ENCODE results near the gene NFIX.
"Not testable (repeated sequence)": the region's sequence is repeated elsewhere in the genome, so short reads cannot be mapped to it uniquely, and the experiment has no call there.

NFIX gene

DNA sequence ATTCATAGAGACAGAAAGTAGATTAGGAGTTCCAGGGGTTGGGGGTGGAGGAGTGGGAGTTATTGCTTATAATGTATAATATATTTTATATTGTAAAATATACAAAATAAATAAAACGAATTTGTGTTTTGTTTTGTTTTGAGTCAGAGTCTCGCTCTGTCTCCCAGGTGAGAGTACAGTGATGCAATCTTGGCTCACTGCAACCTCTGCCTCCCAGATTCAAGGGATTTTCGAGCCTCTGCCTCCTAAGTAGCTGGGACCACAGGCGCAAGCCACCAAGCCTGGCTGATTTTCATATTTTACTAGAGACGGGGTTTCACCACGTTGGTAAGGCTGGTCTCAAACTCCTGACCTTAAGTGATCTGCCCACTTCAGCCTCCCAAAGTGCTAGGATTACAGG lies 35.8 kb upstream of the NFIX start:
- no peak for DNase-seq

DNA sequence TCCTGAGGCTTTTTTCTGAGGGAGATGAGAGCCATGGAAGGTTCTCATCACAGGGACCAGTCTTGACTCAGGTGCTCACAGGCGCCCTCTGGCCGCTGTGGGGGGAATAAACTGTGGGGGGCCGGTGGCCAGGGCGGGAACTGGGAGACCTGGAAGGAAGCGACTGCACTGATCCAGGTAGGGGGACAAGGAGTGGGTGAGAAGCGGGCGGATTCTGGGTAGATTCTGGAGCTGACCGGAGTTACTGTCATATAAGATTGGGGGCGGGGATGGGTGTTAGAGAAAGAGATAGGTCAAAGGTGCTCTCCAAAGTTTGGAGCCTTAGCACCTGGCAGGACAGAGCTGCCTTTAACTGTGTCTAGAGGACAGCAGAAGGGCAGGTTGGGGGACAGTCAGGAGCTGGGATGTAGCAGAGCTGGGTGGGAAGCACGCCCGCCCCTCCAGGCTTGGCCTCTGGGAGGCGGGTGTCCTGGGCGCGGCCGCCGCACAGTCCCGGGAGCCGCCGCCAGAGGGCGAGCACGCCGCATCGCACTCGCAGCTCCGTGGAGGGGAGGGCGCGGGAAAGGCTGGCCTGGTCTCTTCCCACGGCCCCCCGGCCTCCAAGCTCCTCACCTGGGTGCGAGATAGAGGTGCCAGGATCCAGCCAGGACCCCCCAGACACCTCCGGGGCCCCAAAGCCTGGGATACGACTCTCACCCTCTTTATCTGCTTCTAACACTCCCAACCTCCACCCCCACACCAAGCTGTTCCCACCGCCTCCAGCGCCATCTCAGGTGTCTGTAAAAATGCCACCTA lies 30.1 kb upstream of the NFIX start:
- peak; percentile 53 for DNase-seq

DNA sequence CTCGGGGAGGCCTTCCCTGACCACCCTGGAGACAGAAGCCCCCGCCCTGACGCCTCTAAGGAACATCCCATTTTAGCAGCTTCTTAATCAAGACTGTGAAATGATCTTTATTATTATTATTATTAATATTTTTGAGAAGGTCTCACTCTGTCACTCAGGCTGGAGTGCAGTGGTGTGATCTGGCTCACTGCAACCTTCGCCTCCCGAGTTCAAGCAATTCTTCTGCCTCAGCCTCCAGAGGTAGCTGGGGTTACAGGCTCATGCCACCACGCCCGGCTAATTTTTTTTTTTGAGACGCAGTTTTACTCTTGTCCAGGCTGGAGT lies 29.5 kb upstream of the NFIX start:
- DNase-seq, result no peak

DNA sequence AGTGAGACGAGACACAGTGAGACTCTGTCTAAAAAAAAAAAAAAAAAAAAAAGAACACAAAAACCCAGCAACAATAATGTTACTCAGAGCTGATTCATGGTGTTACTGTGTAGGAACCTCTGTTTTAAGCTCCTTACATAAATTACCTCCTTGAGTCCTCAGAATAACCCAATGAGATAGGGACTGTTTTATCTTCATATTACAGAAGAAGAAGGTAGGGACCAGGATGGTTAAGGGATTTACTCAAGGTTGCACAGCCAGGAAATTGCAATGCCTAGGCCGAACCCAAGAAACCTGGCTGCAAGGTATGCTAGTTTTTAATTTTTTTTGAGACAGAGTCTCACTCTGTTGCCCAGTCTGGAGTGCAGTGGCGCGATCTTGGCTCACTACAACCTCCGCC lies 27.4 kb upstream of the NFIX start:
- DNase-seq, result no peak

DNA sequence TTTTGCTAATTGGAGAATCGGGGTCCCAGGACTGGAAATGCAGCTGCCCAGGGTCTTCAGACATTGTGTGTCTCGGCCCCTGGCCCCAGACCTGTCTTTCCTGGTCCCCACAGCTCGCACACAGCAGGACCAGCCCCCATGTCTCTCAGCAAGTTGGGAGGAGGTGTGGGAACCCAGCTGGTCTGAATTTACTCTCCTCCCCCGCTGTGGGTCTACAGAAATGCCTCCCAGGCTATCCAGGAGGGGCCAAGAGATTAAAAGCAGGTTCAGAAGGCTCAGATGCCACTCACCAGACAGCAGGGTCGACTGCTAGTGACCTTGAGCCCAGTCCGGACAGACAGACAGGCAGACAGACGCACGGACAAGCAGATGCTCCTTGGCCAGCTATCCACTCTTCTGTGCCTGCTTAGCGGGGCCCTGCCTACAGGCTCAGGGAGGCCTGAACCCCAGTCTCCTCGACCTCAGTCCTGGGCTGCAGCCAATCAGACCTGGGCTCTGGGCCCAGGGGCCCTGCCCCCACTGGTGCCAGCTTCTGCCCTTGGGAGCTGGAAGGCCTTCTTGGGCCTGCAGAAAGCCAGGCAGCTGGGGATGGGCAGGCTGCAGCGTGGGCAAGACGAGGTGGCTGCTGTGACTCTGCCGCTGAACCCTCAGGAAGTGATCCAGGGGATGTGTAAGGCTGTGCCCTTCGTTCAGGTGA lies 25.8 kb upstream of the NFIX start, which contains the start of gene DAND5:
DAND5 (plus strand) TSS at position 285 of the 697 bp plus-strand sequence; CDS start at position 370, 85 bp downstream.
- peak; percentile 54 for DNase-seq

DNA sequence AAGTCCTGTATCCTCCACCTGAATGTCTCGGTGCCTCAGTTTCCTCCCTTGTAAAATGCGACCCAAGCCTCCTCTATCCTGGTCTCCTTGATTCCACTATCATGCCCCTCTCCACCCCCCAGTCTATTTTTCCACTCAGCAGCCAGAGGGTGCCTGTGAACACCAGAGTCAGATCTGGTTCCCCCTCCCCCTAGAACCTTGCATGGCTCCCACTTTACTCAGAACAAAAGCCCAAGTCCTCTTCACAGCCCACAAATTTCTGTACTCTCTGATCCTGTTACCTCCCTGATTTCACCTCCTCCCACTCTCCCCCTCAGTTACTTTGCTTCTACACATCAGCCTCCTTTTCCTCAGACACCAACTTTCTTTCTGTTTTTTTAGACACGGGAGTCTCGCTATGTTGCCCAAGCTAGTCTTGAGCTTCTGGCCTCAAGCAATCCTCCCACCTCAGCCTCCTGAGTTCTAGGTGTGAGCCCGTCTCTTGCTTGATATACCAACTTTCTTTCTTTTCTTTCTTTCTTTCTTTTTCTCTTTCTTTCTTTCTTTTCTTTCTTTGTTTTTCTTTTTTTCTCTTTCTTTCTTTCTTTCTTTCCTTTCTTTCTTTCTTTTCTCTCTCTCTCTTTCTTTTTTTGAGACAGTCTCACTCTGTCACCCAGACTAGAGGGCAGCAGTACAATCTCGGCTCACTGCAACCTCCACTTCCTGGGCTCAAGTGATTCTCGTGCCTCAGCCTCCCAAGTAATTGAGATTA lies 25.0 kb upstream of the NFIX start:
- no peak for DNase-seq

DNA sequence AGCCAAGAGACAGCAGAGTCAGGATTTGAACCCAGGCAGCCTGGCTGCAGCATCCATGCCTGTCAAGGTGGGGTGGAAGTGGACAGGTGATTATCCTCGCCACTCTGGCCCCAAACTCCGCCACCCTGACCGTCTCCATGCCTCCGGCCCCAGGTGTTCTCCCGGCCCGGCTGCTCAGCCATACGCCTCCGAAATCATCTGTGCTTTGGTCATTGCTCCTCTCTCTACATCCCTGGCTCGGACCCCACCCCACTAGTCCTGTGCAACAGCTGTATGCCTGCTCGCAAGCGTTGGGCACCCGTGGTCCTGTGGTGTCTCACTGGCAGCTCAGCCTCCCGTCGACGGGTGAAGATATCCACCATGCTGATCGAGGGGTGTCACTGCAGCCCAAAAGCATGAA lies 22.0 kb upstream of the NFIX start:
- no peak for DNase-seq

DNA sequence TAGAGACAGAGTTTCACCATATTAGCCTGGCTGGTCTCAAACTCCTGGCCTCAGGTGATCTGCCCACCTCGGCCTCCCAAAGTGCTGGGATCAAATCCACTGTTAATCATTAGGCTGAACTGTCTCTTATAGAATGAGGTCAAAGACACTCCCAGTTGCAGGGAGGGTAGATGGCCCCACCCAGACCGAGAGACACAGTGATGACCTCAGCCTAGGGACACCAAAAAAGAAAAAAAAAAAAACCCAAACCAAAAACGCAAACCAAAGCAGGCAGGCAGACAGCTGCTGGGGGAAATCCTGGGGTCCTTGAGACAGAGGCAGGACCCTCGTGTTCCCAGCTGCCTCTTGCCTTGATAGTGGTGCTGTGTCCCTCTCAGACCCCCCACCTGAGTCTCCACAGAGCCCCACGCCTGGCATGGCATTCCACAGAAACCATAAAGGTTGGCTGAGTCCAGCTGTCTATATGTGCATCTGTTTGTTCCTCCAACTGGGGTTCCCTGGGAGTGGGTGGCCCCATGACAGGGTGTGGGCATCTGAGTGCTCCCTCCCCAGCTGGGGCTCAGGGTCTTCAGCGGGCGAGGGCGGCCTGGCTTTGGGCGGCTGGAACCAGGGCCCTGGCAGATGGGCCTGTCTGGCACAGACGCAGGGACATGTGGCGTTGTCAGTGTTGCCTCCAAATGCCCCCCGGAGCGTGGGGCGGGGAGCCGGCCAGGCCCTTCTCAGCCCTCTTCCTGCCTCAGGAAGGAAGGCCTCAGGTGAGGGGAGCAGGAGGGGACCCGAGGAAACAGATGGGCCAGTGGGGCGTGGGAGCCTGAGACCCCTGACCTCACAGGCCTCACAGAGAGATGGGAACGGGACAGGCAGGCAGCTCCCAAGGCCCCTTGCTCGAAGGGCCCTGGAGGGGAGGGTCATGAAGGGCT lies 20.7 kb upstream of the NFIX start:
- peak; percentile 72 for DNase-seq

DNA sequence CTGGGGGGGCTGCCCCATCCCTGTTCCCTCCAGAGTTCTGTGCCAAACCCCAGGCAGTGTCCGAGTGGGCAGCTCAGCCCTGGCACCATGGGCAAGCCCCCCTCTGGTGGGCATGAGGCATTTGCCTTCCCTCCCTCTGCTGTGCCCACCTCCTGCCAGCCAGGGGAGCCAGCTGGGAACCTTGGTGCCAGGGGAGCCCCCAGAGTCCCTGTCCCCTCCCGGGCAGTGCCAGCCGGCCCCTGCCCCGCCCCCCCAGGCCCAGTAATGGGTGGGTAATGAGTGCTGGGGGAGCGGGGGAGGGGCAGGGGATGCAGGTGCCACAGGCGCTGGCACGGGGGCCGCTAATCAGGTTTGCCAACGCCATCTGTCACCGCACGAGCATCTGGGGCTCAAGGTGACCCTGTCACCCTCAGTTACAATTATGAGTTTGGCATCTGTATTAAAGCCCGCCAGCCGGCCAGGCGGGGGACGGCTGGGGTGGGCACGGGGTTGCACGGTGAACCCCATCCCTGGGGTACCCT lies 20.0 kb upstream of the NFIX start:
- DNase-seq, result peak; percentile 81

DNA sequence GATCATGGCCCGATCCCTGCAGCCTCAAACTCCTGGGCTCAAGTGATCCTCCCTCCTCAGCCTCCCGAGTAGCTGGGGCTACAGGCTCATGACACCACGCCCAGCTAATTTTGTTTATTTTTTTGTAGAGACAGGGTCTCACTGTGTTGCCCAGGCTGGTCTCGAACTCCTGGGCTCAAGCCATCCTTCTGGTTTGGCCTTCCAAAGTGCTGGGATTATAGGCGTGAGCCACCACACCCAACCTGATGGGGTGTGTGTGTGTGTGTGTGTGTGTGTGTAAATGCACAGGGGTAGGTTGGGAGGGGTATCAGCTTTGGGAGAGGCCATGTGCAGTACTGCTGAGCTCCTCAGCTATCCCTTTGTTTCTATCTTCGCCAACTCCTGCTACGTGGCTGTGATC lies 19.2 kb upstream of the NFIX start:
- not testable (repeated sequence) for DNase-seq

DNA sequence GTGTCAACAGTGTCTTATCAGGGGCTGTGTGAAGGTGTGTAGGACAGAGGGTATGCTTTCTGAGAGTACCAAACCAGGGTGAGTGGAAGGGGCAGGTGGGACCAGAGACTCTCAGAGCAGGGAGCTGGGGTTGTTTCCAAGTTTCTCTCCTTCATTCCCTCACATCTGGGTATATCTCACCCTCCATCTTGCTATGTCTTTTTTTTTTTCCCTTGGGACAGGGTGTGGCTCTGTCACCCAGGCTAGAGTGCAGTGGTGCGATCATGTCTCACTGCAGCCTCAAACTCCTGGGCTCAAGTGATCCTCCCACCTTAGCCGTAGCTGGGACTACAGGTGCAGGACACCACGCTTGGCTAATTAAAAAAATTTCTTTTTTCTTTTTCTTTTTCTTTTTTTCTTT lies 15.3 kb upstream of the NFIX start:
- no peak for DNase-seq

DNA sequence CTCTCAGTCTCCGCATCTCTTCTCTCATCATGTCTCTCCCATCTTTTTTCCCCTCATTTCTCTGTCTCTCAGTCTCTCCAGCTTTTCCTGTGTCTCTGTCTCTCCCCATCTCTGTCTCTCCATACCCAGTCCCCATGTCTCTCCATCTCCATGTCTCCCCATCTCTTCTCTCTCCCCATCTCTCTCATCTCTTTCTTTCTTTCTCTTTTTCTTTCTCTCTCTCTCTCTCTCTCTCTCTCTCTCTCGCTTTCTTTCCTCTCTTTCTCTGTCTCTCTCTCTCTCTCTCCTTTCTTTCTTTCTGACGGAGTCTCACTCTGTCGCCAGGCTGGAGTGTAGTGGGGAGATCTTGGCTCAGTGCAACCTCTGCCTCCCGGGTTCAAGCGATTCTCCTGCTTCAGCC lies 12.6 kb upstream of the NFIX start:
- no peak for DNase-seq

DNA sequence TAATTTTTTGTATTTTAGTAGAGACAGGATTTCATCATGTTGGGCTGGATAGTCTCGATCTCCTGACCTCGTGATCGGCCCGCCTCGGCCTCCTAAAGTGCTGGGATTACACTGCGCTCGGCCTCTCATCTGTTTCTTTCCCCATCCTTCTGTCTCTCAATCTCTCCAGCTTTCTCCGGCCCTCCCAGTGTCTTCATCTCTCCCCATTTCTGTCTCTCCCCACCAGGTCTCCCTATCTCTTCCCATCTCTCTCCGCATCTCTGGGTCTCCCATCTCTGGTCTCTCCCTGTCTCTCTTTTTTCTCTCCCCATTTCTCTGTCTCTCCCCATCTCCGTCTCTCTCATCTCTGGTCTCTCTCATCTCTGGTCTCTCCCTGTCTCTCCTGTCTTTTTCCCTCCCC lies 12.2 kb upstream of the NFIX start:
- no peak for DNase-seq

DNA sequence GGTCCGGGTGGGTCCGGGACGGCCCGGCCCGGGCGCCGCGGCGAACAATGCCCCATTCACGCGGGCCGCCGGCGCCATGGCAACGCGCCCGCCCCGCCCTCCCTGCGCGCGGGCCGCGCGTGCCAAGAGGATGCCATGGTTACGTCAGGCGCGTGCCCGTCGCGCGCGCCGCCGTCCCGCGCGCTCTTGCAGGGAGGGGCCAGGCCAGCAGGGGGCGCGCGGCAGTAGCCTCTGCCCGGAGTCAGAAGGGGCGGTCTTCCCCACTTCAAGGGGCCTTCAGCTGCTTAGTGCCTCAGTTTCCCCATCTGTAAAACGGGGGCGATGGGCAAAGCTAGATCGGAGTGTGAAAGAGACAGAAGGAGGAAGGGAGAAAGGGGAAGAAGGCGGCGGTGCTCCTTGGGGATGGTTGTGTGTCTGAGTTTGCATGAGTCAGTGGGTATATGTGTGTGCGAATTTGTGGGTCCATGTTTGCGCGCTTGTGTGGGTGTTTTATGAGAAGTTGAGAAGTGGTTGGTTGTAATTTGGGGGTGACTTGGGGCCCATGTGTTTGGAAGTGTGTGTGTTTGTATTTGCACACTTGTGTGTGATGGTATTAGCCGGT lies 11.6 kb upstream of the NFIX start:
- peak; percentile 37 for DNase-seq

DNA sequence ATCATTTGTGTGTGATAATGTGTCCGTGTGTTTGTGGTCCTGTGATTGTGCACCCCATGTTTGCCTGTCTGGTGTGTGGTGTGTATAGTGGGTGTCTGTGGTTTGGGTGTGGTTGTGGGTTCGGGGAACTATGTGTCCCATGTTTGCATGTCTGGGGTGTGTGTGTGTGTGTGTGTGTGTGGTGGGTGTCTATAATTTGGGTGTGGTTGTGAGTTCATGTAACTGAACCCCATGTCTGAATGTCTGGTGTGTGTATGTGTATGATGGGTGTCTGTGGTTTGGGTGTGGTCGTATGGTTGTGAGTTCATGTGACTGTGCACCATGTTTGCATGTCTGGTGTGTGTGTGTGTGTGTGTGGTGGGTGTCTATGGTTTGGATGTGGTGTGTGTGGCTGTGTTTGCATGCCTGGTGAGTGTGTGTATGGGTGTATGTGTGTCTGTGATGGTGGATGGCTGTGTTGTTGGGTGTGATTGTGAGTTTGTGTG lies 11.1 kb upstream of the NFIX start:
- no peak for DNase-seq

DNA sequence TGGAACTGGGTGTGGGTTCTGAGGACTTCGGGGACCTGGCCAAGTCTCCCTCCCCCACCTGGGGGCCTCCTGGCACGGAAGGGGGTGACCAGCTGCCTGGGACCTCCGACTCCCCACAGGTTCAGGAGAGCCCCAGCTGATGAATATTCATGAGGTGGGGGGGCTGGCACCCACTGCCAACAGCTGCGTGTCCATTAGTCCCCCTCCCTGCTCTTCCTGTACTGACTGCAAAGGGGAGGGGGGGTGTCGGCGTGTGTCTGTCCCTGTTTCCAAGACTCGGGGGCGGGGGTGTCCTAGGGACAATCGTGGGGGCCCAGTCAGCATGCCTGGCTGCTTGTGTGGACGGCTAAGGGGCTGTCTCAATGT lies 10.6 kb upstream of the NFIX start:
- no peak for DNase-seq

DNA sequence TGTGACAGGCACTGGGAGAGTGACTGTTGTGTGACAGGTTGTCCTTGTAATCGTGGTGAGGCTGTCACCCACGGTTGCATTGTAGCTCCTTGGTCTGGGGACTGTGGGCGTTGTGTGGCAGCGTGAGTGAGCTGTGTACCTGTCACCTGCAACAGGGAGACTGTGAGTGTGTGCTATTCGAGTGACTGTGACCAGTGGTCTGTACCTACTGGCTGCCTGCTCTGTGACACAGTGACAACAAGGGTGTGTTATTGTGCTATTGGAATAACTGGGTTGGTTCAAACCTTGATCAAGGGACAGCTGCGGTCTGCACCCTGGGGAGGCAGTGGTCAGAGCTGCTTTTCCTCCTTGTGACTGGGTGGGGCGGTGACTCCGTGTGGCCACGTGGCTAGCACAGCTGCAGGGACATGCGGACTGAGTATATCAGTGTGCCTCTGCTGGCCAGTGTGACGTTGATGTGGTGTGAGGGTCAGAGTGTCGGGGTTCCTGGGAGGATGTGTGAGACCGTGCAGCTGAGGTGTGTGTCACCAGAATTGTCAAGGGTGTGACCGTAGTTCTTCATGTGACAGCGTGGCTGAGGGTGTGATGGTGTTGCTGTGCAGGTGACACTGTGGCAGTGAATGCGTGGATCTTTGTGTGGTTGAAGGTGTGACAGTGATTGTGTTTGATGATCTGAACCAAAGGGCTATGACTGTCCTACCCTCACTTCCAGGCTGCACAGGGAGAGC lies 10.1 kb upstream of the NFIX start:
- DNase-seq, result no peak

DNA sequence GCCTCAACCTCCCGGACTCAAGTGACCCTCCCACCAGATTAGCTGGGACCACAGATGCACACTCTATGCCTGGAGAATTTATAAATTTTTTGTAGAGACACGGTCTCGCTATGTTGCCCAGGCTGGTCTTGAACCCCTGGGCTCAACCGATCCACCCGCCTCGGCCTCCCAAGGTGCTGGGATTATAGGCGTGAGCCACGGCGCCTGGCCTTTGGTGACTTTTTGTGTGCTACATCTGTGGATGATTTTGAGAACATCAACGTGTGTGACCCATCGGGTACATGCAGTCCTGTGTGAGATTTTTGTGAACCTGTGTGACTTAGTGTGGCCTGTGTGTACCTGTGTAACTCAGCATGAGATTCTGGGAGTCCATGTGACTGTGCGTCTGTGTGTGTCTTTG lies 8.5 kb upstream of the NFIX start:
- no peak for DNase-seq

DNA sequence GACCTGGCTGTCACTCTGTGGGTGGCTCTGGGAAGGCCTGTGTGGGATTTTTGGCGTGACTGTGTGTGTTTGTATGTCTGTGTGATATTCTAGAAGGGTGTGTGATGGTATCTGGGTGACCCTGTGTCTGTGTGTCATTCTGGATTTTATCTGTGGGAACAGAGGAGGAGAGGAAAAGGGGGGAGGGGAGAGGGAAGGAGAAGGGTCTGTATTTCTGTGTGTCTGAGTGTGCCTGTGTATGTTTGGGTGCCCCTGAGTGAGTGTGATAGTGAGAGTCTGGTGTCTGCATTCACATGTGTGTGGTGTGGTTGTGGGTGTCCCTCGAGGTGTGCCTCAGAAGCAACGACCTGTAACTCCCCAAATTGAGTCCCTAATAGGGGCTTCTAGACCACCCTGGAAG lies 8.1 kb upstream of the NFIX start:
- DNase-seq, result no peak

DNA sequence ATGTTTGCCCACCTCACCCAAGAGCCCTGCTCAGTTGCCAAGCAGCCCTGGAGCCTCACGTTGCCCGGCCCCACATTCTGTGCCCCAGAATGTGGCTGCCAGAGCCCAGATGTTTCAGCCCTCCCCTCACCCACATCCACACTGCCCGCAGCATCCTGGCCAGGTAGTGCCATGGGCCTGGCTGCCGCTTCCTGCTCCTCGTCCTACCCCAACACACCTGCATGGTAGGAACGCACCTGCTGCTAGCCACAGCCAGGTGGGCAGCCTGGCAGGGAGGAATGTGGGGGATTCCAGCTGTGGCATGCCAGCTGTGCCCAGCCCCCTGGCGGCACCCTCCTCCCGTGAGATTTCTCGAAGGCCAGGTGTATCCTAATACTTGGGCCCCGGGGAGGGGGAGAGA lies 7.5 kb upstream of the NFIX start:
- DNase-seq, result no peak

DNA sequence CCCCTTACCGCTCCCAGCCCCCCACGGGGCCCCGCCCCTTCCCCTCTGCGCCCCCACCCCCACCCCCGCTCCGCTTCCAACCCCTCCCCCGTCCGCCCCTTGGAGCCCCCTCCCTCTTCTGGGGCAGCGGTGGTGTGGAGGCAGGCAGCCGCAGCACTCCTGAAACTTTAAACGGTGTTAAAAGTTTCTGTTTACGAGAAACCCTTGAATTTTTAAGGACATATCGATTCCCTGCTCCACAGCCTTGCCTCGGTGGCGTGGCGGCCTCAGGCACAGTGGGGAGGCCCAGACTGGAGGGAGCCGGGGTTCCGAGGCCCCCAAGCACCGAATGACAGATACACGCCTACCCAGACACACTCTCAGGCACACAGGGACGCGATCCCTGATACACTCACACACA lies 4.8 kb upstream of the NFIX start:
- no peak for DNase-seq

Data from NCI-H1694 treated with DMSO at 0.1 percent for 48 hours (cell line).